GM21723 (cell line): ENCODE measurements around the gene KIF18B.

Source experiments
- ATAC-seq: cut with Tn5 transposase; IDR thresholded peaks from one replicate; pipeline ENCODE4 v1.9.1; 2021; ENCODE audit warnings: mild to moderate bottlenecking, moderate library complexity; ENCODE audit not compliant: unreplicated experiment

KIF18B gene

GRCh38 chr17:44907729-44908470 is 39.7 kb downstream of the KIF18B start:
- ATAC-seq: no peak

GRCh38 chr17:44906763-44907728 is 40.5 kb downstream of the KIF18B start:
- no peak for ATAC-seq

GRCh38 chr17:44906010-44906646 is 41.4 kb downstream of the KIF18B start:
- no peak for ATAC-seq

- ATAC-seq: no peak
Measured at GRCh38 chr17:44905006-44906000, 42.3 kb downstream of the KIF18B start.

GRCh38 chr17:44904001-44904984 is 43.3 kb downstream of the KIF18B start:
- no peak for ATAC-seq

GRCh38 chr17:44903012-44903685 is 44.4 kb downstream of the KIF18B start:
- no peak for ATAC-seq

- ATAC-seq: no peak
Measured at GRCh38 chr17:44902135-44902760, 45.3 kb downstream of the KIF18B start.

GRCh38 chr17:44901411-44901921 is 46.1 kb downstream of the KIF18B start:
- ATAC-seq: no peak

- no peak for ATAC-seq
Measured at GRCh38 chr17:44900894-44901293, 46.7 kb downstream of the KIF18B start.

GRCh38 chr17:44899074-44899782 is 48.3 kb downstream of the KIF18B start, which contains the start of gene EFTUD2:
Gene EFTUD2 (minus strand): TSS chr17:44899445. CDS start chr17:44894521, 4,924 bp downstream.
- peak; percentile 73 for ATAC-seq

- ATAC-seq: no peak
Measured at GRCh38 chr17:44898768-44899073, 48.9 kb downstream of the KIF18B start.

- no peak for ATAC-seq
Measured at GRCh38 chr17:44894642-44895041, 52.9 kb downstream of the KIF18B start.

GRCh38 chr17:44892250-44892649 is 55.3 kb downstream of the KIF18B start:
- no peak for ATAC-seq

GRCh38 chr17:44889003-44889402 is 58.6 kb downstream of the KIF18B start:
- no peak for ATAC-seq

GRCh38 chr17:44887971-44888954 is 59.3 kb downstream of the KIF18B start:
- ATAC-seq: no peak

GRCh38 chr17:44887016-44887415 is 60.6 kb downstream of the KIF18B start:
- no peak for ATAC-seq
